ENCODE results near the gene ADGRG7. TPM values are rescaled to one million over a fixed set of nuclear protein-coding genes. Genes with fewer than 3 reads are reported as not detected.

ADGRG7 gene, protein sequence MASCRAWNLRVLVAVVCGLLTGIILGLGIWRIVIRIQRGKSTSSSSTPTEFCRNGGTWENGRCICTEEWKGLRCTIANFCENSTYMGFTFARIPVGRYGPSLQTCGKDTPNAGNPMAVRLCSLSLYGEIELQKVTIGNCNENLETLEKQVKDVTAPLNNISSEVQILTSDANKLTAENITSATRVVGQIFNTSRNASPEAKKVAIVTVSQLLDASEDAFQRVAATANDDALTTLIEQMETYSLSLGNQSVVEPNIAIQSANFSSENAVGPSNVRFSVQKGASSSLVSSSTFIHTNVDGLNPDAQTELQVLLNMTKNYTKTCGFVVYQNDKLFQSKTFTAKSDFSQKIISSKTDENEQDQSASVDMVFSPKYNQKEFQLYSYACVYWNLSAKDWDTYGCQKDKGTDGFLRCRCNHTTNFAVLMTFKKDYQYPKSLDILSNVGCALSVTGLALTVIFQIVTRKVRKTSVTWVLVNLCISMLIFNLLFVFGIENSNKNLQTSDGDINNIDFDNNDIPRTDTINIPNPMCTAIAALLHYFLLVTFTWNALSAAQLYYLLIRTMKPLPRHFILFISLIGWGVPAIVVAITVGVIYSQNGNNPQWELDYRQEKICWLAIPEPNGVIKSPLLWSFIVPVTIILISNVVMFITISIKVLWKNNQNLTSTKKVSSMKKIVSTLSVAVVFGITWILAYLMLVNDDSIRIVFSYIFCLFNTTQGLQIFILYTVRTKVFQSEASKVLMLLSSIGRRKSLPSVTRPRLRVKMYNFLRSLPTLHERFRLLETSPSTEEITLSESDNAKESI
- not detected in 2 replicates for total RNA-seq

GRCh38 chr3:100609305-100609704 lies at the start of gene ADGRG7:
Gene ADGRG7, plus strand, starts transcription at chr3:100609601. Its CDS starts 256 bp downstream, at chr3:100609857.
- H3K36me3 Mint-ChIP-seq (ENCODE audit: low read depth), result no peaks in the 10 kb centered on the region
- no peak for DNase-seq
- H3K9me3 Mint-ChIP-seq, result no peaks in the 10 kb centered on the region
- H3K27me3 Mint-ChIP-seq, result peaks cover 10% of the 10 kb centered on the region
- peaks cover 11% of the 10 kb centered on the region for H3K4me1 Mint-ChIP-seq
- intact Hi-C loops (cut with micrococcal nuclease), result no loop called here
- H3K27ac Mint-ChIP-seq, result no peak within 1 kb of the TSS
- H3K4me3 Mint-ChIP-seq, result no peak within 1 kb of the TSS

DNA sequence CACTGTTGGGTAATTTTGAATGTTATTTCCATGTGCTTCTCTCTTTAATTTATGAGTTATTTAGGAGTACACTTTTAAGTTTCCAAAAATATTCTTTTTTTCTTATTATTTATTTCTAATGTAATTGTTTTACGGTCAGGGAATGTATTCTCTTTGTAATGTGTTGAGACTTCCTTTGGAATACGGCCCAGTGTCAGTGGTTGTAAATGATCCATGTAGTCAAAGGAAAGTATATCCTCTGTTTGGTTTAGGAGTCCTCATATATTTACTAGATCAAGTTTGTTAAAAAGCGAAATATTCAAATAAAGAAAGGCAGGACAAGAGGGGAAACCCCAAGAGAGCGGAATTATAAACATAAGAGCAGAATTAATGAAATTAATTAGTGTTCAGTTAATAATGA lies 49.0 kb upstream of the ADGRG7 start:
- DNase-seq, result no peak
- intact Hi-C loops (cut with micrococcal nuclease), result no loop called here
- H3K36me3 Mint-ChIP-seq (ENCODE audit: low read depth), result no peaks in the 10 kb centered on the region
- H3K27ac Mint-ChIP-seq, result no peak overlapping the region
- no peaks in the 10 kb centered on the region for H3K27me3 Mint-ChIP-seq
- no peaks in the 10 kb centered on the region for H3K9me3 Mint-ChIP-seq
- H3K4me3 Mint-ChIP-seq, result no peak overlapping the region
- H3K4me1 Mint-ChIP-seq, result no peaks in the 10 kb centered on the region

DNA sequence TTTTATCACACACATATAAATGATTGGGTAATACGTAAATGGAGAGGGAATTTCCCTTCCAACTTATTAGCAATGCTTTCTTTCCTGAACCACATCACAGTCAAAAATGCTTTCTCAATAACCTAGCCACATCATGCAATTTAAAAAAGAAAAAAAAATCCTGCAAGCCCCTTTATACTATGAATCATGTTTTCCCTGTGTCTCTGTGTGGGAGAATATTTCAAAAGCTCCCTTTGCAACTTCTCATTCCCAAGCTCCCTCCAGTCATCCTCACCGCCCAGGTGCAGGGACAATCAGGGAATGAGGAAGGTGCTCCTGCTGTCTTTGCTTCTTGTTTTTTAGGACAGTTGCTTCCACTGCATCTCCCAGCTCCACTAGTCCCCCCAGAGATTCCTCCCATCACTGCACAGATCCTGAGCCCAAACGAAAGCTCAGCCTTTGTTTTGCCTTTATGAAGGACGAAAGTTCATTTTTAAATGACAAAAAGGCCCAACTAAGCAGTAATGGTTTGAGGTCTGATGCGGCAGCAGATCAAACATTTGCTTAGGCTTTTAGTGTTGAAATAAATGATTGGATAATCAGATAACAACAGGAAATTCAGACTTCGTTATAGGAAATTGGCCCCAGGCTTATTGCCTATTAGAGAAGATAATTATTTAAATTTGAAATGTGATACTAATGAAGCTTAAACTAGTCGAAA lies 47.8 kb upstream of the ADGRG7 start:
- DNase-seq, result no peak
- no peaks in the 10 kb centered on the region for H3K4me1 Mint-ChIP-seq
- H3K27me3 Mint-ChIP-seq, result no peaks in the 10 kb centered on the region
- H3K36me3 Mint-ChIP-seq (ENCODE audit: low read depth), result no peaks in the 10 kb centered on the region
- H3K9me3 Mint-ChIP-seq, result no peaks in the 10 kb centered on the region
- intact Hi-C loops (cut with micrococcal nuclease), result no loop called here
- H3K4me3 Mint-ChIP-seq, result no peak overlapping the region
- H3K27ac Mint-ChIP-seq, result no peak overlapping the region

DNA sequence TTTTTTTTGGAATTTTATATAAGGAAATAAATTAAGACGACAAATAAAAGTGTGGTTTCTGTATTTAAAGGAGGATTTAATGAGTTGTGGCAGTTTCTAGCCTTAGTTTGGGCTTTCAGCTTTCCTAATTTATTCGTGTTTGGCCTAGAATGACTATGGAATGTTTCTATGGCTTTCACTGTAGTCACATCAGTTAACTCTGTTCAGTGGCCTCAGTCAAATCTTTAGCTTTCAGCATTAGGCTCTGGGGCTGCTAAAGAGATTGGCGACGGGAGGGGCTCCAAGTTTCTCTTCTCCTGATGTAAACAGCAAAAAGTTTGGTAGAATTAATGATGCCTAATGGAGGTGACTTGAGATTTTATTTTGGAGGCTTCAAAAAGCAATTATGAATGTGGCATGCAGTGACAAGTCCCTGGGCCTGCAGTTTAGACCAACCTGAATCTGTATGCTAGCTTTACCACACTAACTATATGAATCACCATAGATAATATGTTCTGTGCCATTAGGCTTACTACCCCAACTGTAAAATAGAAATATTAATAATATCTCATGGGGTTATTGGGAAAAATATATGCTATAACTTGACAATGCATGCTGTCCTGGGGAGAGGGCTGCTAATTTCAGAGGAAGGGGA lies 47.1 kb upstream of the ADGRG7 start:
- DNase-seq, result no peak
- Mint-ChIP-seq H3K36me3 (ENCODE audit: low read depth) (no peaks in the 10 kb centered on the region), H3K27ac (no peak overlapping the region), H3K9me3 (no peaks in the 10 kb centered on the region), H3K4me3 (no peak overlapping the region), H3K27me3 (no peaks in the 10 kb centered on the region), H3K4me1 (no peaks in the 10 kb centered on the region)
- intact Hi-C loops (cut with micrococcal nuclease), result no loop called here

- H3K4me3 Mint-ChIP-seq, result no peak overlapping the region
- no peak for DNase-seq
These were observed 46.2 kb upstream of the ADGRG7 start for GRCh38 chr3:100563228-100563627.

GRCh38 chr3:100563652-100564211 lies 45.7 kb upstream of the ADGRG7 start:
- Mint-ChIP-seq H3K4me1 (no peaks in the 10 kb centered on the region), H3K27me3 (no peaks in the 10 kb centered on the region), H3K4me3 (no peak overlapping the region), H3K9me3 (no peaks in the 10 kb centered on the region), H3K36me3 (ENCODE audit: low read depth) (no peaks in the 10 kb centered on the region), H3K27ac (no peak overlapping the region)
- no peak for DNase-seq
- intact Hi-C loops (cut with micrococcal nuclease), result no loop called here

More at GRCh38 chr3:100563228-100563627, 46.2 kb upstream of the ADGRG7 start:
- Mint-ChIP-seq H3K27ac (no peak overlapping the region), H3K27me3 (no peaks in the 10 kb centered on the region), H3K36me3 (ENCODE audit: low read depth) (no peaks in the 10 kb centered on the region), H3K9me3 (no peaks in the 10 kb centered on the region), H3K4me1 (no peaks in the 10 kb centered on the region)
- intact Hi-C loops (cut with micrococcal nuclease), result no loop called here

DNA sequence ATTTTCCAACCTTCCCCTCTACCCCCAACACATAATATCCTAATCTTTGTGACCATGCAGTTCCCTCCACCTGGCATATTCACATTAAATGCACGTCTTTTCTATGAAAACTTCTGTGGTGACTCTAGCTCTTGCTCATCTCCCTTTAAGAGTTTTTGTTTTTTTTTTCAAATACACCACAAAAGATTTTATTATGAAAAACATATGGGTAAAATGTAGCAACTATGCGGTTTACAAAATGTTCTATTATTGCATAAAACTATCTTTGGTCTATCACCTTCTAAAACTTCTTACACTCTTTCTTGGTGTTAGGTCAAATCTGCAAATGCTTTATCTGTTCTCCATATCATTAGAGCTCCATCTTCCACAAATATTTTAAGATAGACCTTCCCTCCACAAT lies 38.6 kb upstream of the ADGRG7 start:
- Mint-ChIP-seq H3K27me3 (no peaks in the 10 kb centered on the region), H3K36me3 (ENCODE audit: low read depth) (no peaks in the 10 kb centered on the region), H3K4me1 (no peaks in the 10 kb centered on the region), H3K4me3 (no peak overlapping the region), H3K27ac (no peak overlapping the region), H3K9me3 (peaks cover 4% of the 10 kb centered on the region)
- intact Hi-C loops (cut with micrococcal nuclease), result no loop called here
- no peak for DNase-seq

- Mint-ChIP-seq H3K4me3 (no peak overlapping the region), H3K27me3 (peaks cover under 1% of the 10 kb centered on the region), H3K36me3 (ENCODE audit: low read depth) (no peaks in the 10 kb centered on the region), H3K27ac (no peak overlapping the region), H3K4me1 (no peaks in the 10 kb centered on the region), H3K9me3 (peaks cover 4% of the 10 kb centered on the region)
- intact Hi-C loops (cut with micrococcal nuclease), result no loop called here
- DNase-seq, result no peak
These were observed 34.9 kb upstream of the ADGRG7 start for GRCh38 chr3:100574536-100574935.

DNA sequence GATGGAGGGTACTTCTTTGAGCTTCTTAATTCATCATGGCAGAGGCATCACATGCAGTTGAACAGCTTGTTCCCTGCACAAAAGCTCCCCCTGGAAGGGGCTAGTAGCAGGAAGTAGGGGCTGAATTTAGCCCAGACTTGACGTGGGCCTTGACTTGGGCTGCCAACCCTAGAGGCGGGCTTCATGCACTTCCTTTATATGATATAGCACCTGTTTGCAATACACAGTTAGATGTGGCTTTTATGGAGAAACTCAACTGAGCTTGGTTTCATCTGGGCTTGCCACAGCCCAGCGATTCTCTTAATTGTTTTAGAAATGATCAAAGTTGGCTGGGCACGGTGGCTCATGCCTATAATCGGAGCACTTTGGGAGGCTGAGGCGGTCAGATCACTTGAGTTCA lies 33.7 kb upstream of the ADGRG7 start:
- intact Hi-C loops (cut with micrococcal nuclease), result no loop called here
- no peak overlapping the region for H3K27ac Mint-ChIP-seq
- no peaks in the 10 kb centered on the region for H3K36me3 Mint-ChIP-seq (ENCODE audit: low read depth)
- peaks cover 4% of the 10 kb centered on the region for H3K9me3 Mint-ChIP-seq
- peaks cover 2% of the 10 kb centered on the region for H3K27me3 Mint-ChIP-seq
- H3K4me1 Mint-ChIP-seq, result no peaks in the 10 kb centered on the region
- no peak for DNase-seq
- no peak overlapping the region for H3K4me3 Mint-ChIP-seq

GRCh38 chr3:100577382-100578008 lies 31.9 kb upstream of the ADGRG7 start:
- Mint-ChIP-seq H3K4me1 (no peaks in the 10 kb centered on the region), H3K36me3 (ENCODE audit: low read depth) (no peaks in the 10 kb centered on the region), H3K9me3 (peaks cover 4% of the 10 kb centered on the region), H3K27ac (no peak overlapping the region), H3K27me3 (peaks cover 2% of the 10 kb centered on the region), H3K4me3 (no peak overlapping the region)
- intact Hi-C loops (cut with micrococcal nuclease), result no loop called here
- no peak for DNase-seq

- Mint-ChIP-seq H3K4me3 (no peak overlapping the region), H3K27ac (no peak overlapping the region), H3K9me3 (peaks cover 4% of the 10 kb centered on the region), H3K36me3 (ENCODE audit: low read depth) (no peaks in the 10 kb centered on the region), H3K4me1 (no peaks in the 10 kb centered on the region), H3K27me3 (peaks cover 4% of the 10 kb centered on the region)
- intact Hi-C loops (cut with micrococcal nuclease), result no loop called here
- DNase-seq, result no peak
These were observed 30.8 kb upstream of the ADGRG7 start for GRCh38 chr3:100578646-100579045.

DNA sequence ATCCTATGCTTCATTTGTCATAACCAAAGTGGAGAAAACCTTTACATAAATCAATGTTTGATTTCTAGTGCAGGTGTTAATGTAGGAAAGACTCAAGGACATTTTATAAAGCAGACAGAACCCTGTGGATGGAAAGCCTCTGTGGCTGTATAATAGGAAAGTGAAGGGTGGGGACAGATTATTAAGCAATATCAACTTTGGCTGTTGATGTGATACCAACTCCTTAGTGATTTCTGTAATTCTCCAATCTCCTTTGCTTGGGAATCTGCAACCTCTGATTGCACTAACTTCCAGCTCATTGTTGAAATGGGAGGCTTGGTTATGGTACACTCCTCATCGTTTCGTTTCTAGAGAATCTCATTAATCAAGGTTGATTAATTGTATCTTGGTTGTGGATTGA lies 29.3 kb upstream of the ADGRG7 start:
- no peak overlapping the region for H3K27ac Mint-ChIP-seq
- no peak for DNase-seq
- H3K9me3 Mint-ChIP-seq, result no peaks in the 10 kb centered on the region
- no peak overlapping the region for H3K4me3 Mint-ChIP-seq
- no peaks in the 10 kb centered on the region for H3K4me1 Mint-ChIP-seq
- H3K27me3 Mint-ChIP-seq, result peaks cover 6% of the 10 kb centered on the region
- intact Hi-C loops (cut with micrococcal nuclease), result loop anchor here (10.0 kb wide), 1 partner anchor 515 kb away; no protein-coding TSS in a partner anchor
- H3K36me3 Mint-ChIP-seq (ENCODE audit: low read depth), result no peaks in the 10 kb centered on the region

- Mint-ChIP-seq H3K9me3 (no peaks in the 10 kb centered on the region), H3K27ac (no peak overlapping the region), H3K27me3 (peaks cover 8% of the 10 kb centered on the region), H3K4me1 (no peaks in the 10 kb centered on the region), H3K4me3 (no peak overlapping the region), H3K36me3 (ENCODE audit: low read depth) (no peaks in the 10 kb centered on the region)
- DNase-seq, result no peak
- intact Hi-C loops (cut with micrococcal nuclease), result loop anchor here (10.0 kb wide), 1 partner anchor 517 kb away; no protein-coding TSS in a partner anchor
These were observed 27.8 kb upstream of the ADGRG7 start for GRCh38 chr3:100581650-100582049.
